Activated T-helper 1 cell treated with anti-CD3 and anti-CD28 coated beads, Interleukin-12 subunit alpha, Interleukin-12 subunit beta, Interleukin-2, Interleukin-4 antibody, amounts not matched to agents 30 ng/mL and 10 ng/mL and 1 ng/mL, durations not matched to agents 14 hours and 24 hours and 36 hours (primary cell): Measurements from ENCODE around the gene ID3. TPM values are rescaled to one million over a fixed set of nuclear protein-coding genes. Genes with fewer than 3 reads are reported as not detected.

Source experiments
- DNase-seq: peaks from one replicate; pipeline ENCODE4 v3.0.0; 2021; ENCODE audit warnings: low spot score
- H3K27ac Mint-ChIP-seq: one replicate; pipeline ENCODE4 v1.8.0; 2021; ENCODE audit warnings: mild to moderate bottlenecking, mixed read lengths
- H3K27me3 Mint-ChIP-seq: one replicate; pipeline ENCODE4 v1.8.0; 2022; ENCODE audit warnings: mild to moderate bottlenecking, moderate library complexity, mixed read lengths; ENCODE audit not compliant: insufficient read depth
- H3K36me3 Mint-ChIP-seq: one replicate; pipeline ENCODE4 v1.8.0; 2021; ENCODE audit warnings: low read depth, mixed read lengths
- H3K4me1 Mint-ChIP-seq: one replicate; pipeline ENCODE4 v1.8.0; 2021; ENCODE audit warnings: low read depth, mixed read lengths
- H3K4me3 Mint-ChIP-seq: one replicate; pipeline ENCODE4 v1.8.0; 2021; ENCODE audit warnings: mild to moderate bottlenecking, moderate library complexity, mixed read lengths
- H3K9me3 Mint-ChIP-seq: one replicate; pipeline ENCODE4 v1.8.0; 2021; ENCODE audit warnings: mixed read lengths
- intact Hi-C: fragments of 100-400 bp; cut with micrococcal nuclease; formaldehyde crosslinking; loops from one replicate; pipeline ENCODE4 v1.15.1; 2024
- total RNA-seq: library from RNA; stranded (reverse); gene quantifications from 2 replicates; pipeline ENCODE4 v1.2.3, GENCODE V29; 2022

Gene ID3
- total RNA-seq, 1 donor from 2014 or later, result 22.9 TPM

GRCh38 chr1:23558140-23558871, 995 bp downstream of the ID3 start:
- Mint-ChIP-seq H3K4me3 (peak overlapping the region; percentile 90), H3K27ac (peak overlapping the region; percentile 66), H3K27me3 (peaks cover 36% of the 10 kb centered on the region), H3K9me3 (no peaks in the 10 kb centered on the region), H3K36me3 (peaks cover 4% of the 10 kb centered on the region), H3K4me1 (peaks cover 72% of the 10 kb centered on the region)
- DNase-seq, result no peak
- intact Hi-C loops, result loop anchor here (2.0 kb wide), 2 partner anchors 30 to 1408 kb away; no protein-coding TSS in a partner anchor

- peaks cover 4% of the 10 kb centered on the region for H3K36me3 Mint-ChIP-seq
- H3K4me3 Mint-ChIP-seq, result peak overlapping the region; percentile 90
- intact Hi-C loops, result loop anchor here (2.0 kb wide), 2 partner anchors 29 to 1409 kb away; no protein-coding TSS in a partner anchor
- no peaks in the 10 kb centered on the region for H3K9me3 Mint-ChIP-seq
- H3K27me3 Mint-ChIP-seq, result peaks cover 30% of the 10 kb centered on the region
- no peak for DNase-seq
- H3K4me1 Mint-ChIP-seq, result peaks cover 65% of the 10 kb centered on the region
- H3K27ac Mint-ChIP-seq, result no peak overlapping the region
Measured at GRCh38 chr1:23557471-23558124, 1.7 kb downstream of the ID3 start.

GRCh38 chr1:23556635-23557470, 2.4 kb downstream of the ID3 start:
- H3K4me3 Mint-ChIP-seq, result peak overlapping the region; percentile 90
- peaks cover 29% of the 10 kb centered on the region for H3K27me3 Mint-ChIP-seq
- peaks cover 4% of the 10 kb centered on the region for H3K36me3 Mint-ChIP-seq
- peaks cover 58% of the 10 kb centered on the region for H3K4me1 Mint-ChIP-seq
- DNase-seq, result no peak
- no peak overlapping the region for H3K27ac Mint-ChIP-seq
- H3K9me3 Mint-ChIP-seq, result no peaks in the 10 kb centered on the region
- intact Hi-C loops, result no loop called here

- H3K27me3 Mint-ChIP-seq, result peaks cover 22% of the 10 kb centered on the region
- peak overlapping the region; percentile 83 for H3K4me3 Mint-ChIP-seq
- H3K4me1 Mint-ChIP-seq, result peaks cover 58% of the 10 kb centered on the region
- no peak for DNase-seq
- intact Hi-C loops, result loop anchor here (1.0 kb wide), 1 partner anchor 21 kb away; no protein-coding TSS in a partner anchor
- H3K27ac Mint-ChIP-seq, result no peak overlapping the region
- peaks cover 4% of the 10 kb centered on the region for H3K36me3 Mint-ChIP-seq
- no peaks in the 10 kb centered on the region for H3K9me3 Mint-ChIP-seq
Measured at GRCh38 chr1:23555986-23556634, 3.2 kb downstream of the ID3 start.

- peak overlapping the region; percentile 63 for H3K27ac Mint-ChIP-seq
- H3K27me3 Mint-ChIP-seq, result peaks cover 20% of the 10 kb centered on the region
- H3K9me3 Mint-ChIP-seq, result no peaks in the 10 kb centered on the region
- H3K36me3 Mint-ChIP-seq, result peaks cover 4% of the 10 kb centered on the region
- peaks cover 58% of the 10 kb centered on the region for H3K4me1 Mint-ChIP-seq
- intact Hi-C loops, result loop anchor here (1.0 kb wide), 1 partner anchor 22 kb away; no protein-coding TSS in a partner anchor
- H3K4me3 Mint-ChIP-seq, result peak overlapping the region; percentile 83
- DNase-seq, result no peak
Measured at GRCh38 chr1:23555270-23555985, 3.9 kb downstream of the ID3 start.

- Mint-ChIP-seq H3K4me3 (peak overlapping the region; percentile 83), H3K27me3 (peaks cover 20% of the 10 kb centered on the region), H3K9me3 (no peaks in the 10 kb centered on the region), H3K4me1 (peaks cover 54% of the 10 kb centered on the region), H3K36me3 (peaks cover 4% of the 10 kb centered on the region), H3K27ac (peak overlapping the region; percentile 80)
- DNase-seq, result peak; percentile 79
- intact Hi-C loops, result loop anchor here (1.0 kb wide), 3 partner anchors 10 to 65 kb away; no protein-coding TSS in a partner anchor
Measured at GRCh38 chr1:23554481-23555269, 4.6 kb downstream of the ID3 start.

GRCh38 chr1:23554127-23554480, 5.2 kb downstream of the ID3 start:
- Mint-ChIP-seq H3K36me3 (peaks cover 4% of the 10 kb centered on the region), H3K4me1 (peaks cover 49% of the 10 kb centered on the region), H3K9me3 (no peaks in the 10 kb centered on the region), H3K27ac (peak overlapping the region; percentile 80), H3K27me3 (peaks cover 17% of the 10 kb centered on the region), H3K4me3 (peak overlapping the region; percentile 79)
- DNase-seq, result no peak
- intact Hi-C loops, result loop anchor here (1.0 kb wide), 2 partner anchors 10 to 65 kb away; no protein-coding TSS in a partner anchor

GRCh38 chr1:23553231-23554126, 5.8 kb downstream of the ID3 start:
- H3K4me3 Mint-ChIP-seq, result peak overlapping the region; percentile 79
- no peaks in the 10 kb centered on the region for H3K9me3 Mint-ChIP-seq
- peaks cover 17% of the 10 kb centered on the region for H3K27me3 Mint-ChIP-seq
- H3K27ac Mint-ChIP-seq, result peak overlapping the region; percentile 80
- intact Hi-C loops, result loop anchor here (1.0 kb wide), 2 partner anchors 9 to 66 kb away; no protein-coding TSS in a partner anchor
- DNase-seq, result no peak
- H3K4me1 Mint-ChIP-seq, result peaks cover 44% of the 10 kb centered on the region
- peaks cover 4% of the 10 kb centered on the region for H3K36me3 Mint-ChIP-seq

- no peak for DNase-seq
- peaks cover 28% of the 10 kb centered on the region for H3K4me1 Mint-ChIP-seq
- peaks cover 17% of the 10 kb centered on the region for H3K27me3 Mint-ChIP-seq
Measured at GRCh38 chr1:23551849-23552248, 7.5 kb downstream of the ID3 start.

GRCh38 chr1:23548704-23549143, 10.6 kb downstream of the ID3 start:
- intact Hi-C loops, result no loop called here
- no peak overlapping the region for H3K4me3 Mint-ChIP-seq
- no peak overlapping the region for H3K27ac Mint-ChIP-seq

More at GRCh38 chr1:23551849-23552248, 7.5 kb downstream of the ID3 start:
- no peak overlapping the region for H3K27ac Mint-ChIP-seq
- no peak overlapping the region for H3K4me3 Mint-ChIP-seq
- intact Hi-C loops, result no loop called here
- no peaks in the 10 kb centered on the region for H3K9me3 Mint-ChIP-seq
- no peaks in the 10 kb centered on the region for H3K36me3 Mint-ChIP-seq

More at GRCh38 chr1:23548704-23549143, 10.6 kb downstream of the ID3 start:
- DNase-seq, result no peak
- peaks cover 6% of the 10 kb centered on the region for H3K4me1 Mint-ChIP-seq
- peaks cover 9% of the 10 kb centered on the region for H3K27me3 Mint-ChIP-seq
- no peaks in the 10 kb centered on the region for H3K9me3 Mint-ChIP-seq
- no peaks in the 10 kb centered on the region for H3K36me3 Mint-ChIP-seq
